Nephron progenitor cell (in vitro differentiated cells): ENCODE measurements around the gene XDH.

ENCODE experiments used
- DNase-seq: peaks from one replicate; pipeline ENCODE4 v3.0.0; 2021
- H3K27ac Mint-ChIP-seq: 2 replicates; pipeline ENCODE4 v1.8.0; 2021; ENCODE audit warnings: mild to moderate bottlenecking, moderate library complexity, mixed read lengths
- H3K27me3 Mint-ChIP-seq: 2 replicates; pipeline ENCODE4 v1.8.0; 2021; ENCODE audit warnings: mild to moderate bottlenecking, low read depth, mixed read lengths; ENCODE audit not compliant: poor library complexity
- H3K36me3 Mint-ChIP-seq: 2 replicates; pipeline ENCODE4 v1.8.0; 2021; ENCODE audit warnings: low read depth, mixed read lengths
- H3K4me1 Mint-ChIP-seq: 2 replicates; pipeline ENCODE4 v1.8.0; 2021; ENCODE audit warnings: mixed read lengths
- H3K4me3 Mint-ChIP-seq: 2 replicates; pipeline ENCODE4 v1.8.0; 2021; ENCODE audit warnings: mild to moderate bottlenecking, moderate library complexity, mixed read lengths
- H3K9me3 Mint-ChIP-seq: 2 replicates; pipeline ENCODE4 v1.8.0; 2021; ENCODE audit warnings: mild to moderate bottlenecking, moderate library complexity, mixed read lengths
- CTCF ChIP-seq: fragments of 200-600 bp; sonication (generic); IDR thresholded peaks from 2 replicates; pipeline ENCODE4 v1.5.0; 2021; ENCODE audit warnings: antibody characterized with exemption

The XDH gene

DNA sequence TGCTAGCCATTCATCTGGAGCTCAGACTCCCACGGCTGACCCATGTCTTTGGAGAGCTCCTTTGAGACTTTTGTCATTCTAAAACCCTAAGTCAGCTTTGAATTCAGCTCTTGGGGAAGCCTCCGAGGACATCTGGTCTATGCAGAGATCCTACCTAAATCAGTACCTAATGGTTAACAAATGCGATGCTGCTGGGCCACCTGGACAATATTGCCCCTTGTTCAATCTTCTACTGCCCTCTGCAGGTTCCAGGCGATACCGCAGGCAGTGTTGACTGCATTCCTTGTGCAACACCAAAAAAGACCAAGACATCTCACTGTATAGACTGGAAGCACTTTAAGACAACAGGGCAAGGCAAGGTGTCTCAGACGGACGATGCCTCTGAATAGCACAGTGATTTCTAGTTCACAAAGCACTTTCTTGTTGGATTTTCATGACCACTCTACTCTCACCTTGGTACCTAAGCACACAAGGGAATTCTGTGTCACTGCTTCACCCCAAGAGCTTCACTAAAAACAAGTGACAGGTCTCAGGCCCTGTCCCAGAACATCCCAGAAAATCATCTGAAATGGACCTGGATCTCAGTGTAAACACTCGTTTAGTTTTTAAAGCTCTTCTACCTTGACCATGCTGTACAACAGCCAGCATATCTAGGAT, 80.9 kb downstream of the XDH start:
- Mint-ChIP-seq H3K9me3 (no peaks in the 10 kb centered on the region), H3K27me3 (peaks cover 27% of the 10 kb centered on the region), H3K4me3 (no peak overlapping the region), H3K36me3 (no peaks in the 10 kb centered on the region), H3K27ac (peak overlapping the region; percentile 47), H3K4me1 (peaks cover 47% of the 10 kb centered on the region)
- TF ChIP-seq CTCF, result peak; percentile 94
- peak; percentile 83 for DNase-seq

DNA sequence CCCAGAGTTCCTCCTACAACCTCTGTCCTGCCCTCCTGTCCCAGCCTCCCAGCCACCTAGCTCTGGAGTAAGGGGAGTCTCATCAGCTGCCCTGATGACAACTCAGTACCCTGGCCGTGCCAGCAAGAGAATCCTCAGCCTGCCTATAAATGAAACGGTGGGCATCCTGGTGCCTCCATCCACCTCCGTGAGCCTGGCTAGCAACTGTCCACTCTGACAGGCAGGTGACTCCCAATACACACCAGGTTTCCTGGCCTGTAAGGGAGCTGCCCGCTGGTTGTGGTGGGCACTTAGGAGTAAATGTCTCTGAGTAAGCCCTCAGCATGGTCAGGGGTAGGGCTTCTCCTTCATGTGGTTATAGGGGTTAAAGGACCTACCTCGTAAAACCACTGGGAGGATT, 81.5 kb downstream of the XDH start:
- no peak for DNase-seq
- H3K9me3 Mint-ChIP-seq, result no peaks in the 10 kb centered on the region

GRCh38 chr2:31332521-31332920, 82.0 kb downstream of the XDH start:
- no peak for TF ChIP-seq CTCF
- Mint-ChIP-seq H3K27ac (no peak overlapping the region), H3K4me3 (no peak overlapping the region), H3K4me1 (peaks cover 47% of the 10 kb centered on the region), H3K9me3 (no peaks in the 10 kb centered on the region), H3K27me3 (peaks cover 25% of the 10 kb centered on the region), H3K36me3 (no peaks in the 10 kb centered on the region)
- DNase-seq, result no peak

More for the DNA sequence above, 81.5 kb downstream of the XDH start:
- TF ChIP-seq CTCF, result no peak
- Mint-ChIP-seq H3K36me3 (no peaks in the 10 kb centered on the region), H3K27ac (no peak overlapping the region), H3K4me1 (peaks cover 47% of the 10 kb centered on the region), H3K27me3 (peaks cover 25% of the 10 kb centered on the region), H3K4me3 (no peak overlapping the region)

GRCh38 chr2:31331156-31331555, 83.4 kb downstream of the XDH start:
- no peak for DNase-seq
- Mint-ChIP-seq H3K9me3 (no peaks in the 10 kb centered on the region), H3K27me3 (peaks cover 27% of the 10 kb centered on the region), H3K4me3 (no peak overlapping the region), H3K36me3 (no peaks in the 10 kb centered on the region), H3K4me1 (peaks cover 45% of the 10 kb centered on the region), H3K27ac (no peak overlapping the region)
- TF ChIP-seq CTCF, result no peak

DNA sequence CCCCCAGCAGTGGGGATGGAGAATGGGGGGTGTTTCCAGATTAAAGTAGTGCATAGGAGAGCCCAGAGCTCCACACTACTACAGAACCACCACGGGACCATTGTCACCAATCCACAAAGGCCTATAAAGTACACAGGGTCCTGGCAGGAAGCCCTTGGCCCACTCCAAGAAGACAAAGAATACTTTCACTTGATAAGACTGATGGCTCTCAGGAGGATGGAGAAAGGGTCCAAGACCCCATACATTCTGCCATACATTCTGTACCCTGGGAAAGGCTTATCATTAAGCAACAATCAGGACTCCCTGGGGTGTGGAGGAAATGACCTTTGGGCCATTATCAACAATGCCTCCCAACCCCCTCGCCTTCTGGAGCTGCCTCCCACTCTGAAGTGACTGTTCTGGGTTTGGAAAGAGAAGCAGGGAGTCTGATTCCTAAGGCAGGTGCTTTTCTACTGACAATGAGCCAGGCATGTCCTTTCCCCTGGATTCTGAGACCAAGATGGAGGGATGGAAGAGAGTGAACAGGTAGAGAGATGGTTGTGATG, 85.4 kb downstream of the XDH start:
- H3K4me3 Mint-ChIP-seq, result no peak overlapping the region
- no peak for DNase-seq
- no peaks in the 10 kb centered on the region for H3K9me3 Mint-ChIP-seq
- H3K27me3 Mint-ChIP-seq, result peaks cover 35% of the 10 kb centered on the region
- no peaks in the 10 kb centered on the region for H3K36me3 Mint-ChIP-seq
- H3K4me1 Mint-ChIP-seq, result peaks cover 29% of the 10 kb centered on the region
- no peak for TF ChIP-seq CTCF
- H3K27ac Mint-ChIP-seq, result peak overlapping the region; percentile 26

- no peaks in the 10 kb centered on the region for H3K36me3 Mint-ChIP-seq
- no peak overlapping the region for H3K27ac Mint-ChIP-seq
- peaks cover 19% of the 10 kb centered on the region for H3K4me1 Mint-ChIP-seq
- TF ChIP-seq CTCF, result no peak
- H3K4me3 Mint-ChIP-seq, result no peak overlapping the region
- no peak for DNase-seq
- no peaks in the 10 kb centered on the region for H3K9me3 Mint-ChIP-seq
- peaks cover 40% of the 10 kb centered on the region for H3K27me3 Mint-ChIP-seq
Measured at GRCh38 chr2:31328026-31328425, 86.5 kb downstream of the XDH start.
